HG03571 (cell line): Measurements from ENCODE around the gene CALD1.

Source experiments
- ATAC-seq: cut with Tn5 transposase; IDR thresholded peaks from one replicate; pipeline ENCODE4 v1.9.1; 2021; ENCODE audit not compliant: unreplicated experiment

Gene CALD1

GRCh38 chr7:134891696-134892678 lies 112.6 kb downstream of the CALD1 start:
- no peak for ATAC-seq

- ATAC-seq, result no peak
These were observed 113.5 kb downstream of the CALD1 start for GRCh38 chr7:134892963-134893362.

GRCh38 chr7:134893920-134894319 lies 114.5 kb downstream of the CALD1 start:
- ATAC-seq, result no peak

GRCh38 chr7:134894928-134895327 lies 115.5 kb downstream of the CALD1 start:
- no peak for ATAC-seq

GRCh38 chr7:134896073-134896472 lies 116.6 kb downstream of the CALD1 start:
- no peak for ATAC-seq

GRCh38 chr7:134897936-134898335 lies 118.5 kb downstream of the CALD1 start:
- ATAC-seq, result no peak

- ATAC-seq, result no peak
These were observed 120.3 kb downstream of the CALD1 start for GRCh38 chr7:134899729-134900128.

GRCh38 chr7:134900166-134900982 lies 120.9 kb downstream of the CALD1 start:
- peak; percentile 74 for ATAC-seq

GRCh38 chr7:134901389-134902020 lies 122.1 kb downstream of the CALD1 start:
- no peak for ATAC-seq

GRCh38 chr7:134902058-134902457 lies 122.6 kb downstream of the CALD1 start:
- no peak for ATAC-seq

GRCh38 chr7:134903073-134903790 lies 123.8 kb downstream of the CALD1 start:
- ATAC-seq, result no peak

- ATAC-seq, result no peak
These were observed 125.9 kb downstream of the CALD1 start for GRCh38 chr7:134905375-134905774.

GRCh38 chr7:134907000-134907399 lies 127.6 kb downstream of the CALD1 start:
- no peak for ATAC-seq

GRCh38 chr7:134907639-134908038 lies 128.2 kb downstream of the CALD1 start:
- ATAC-seq, result no peak

GRCh38 chr7:134908289-134908688 lies 128.9 kb downstream of the CALD1 start:
- no peak for ATAC-seq

GRCh38 chr7:134910214-134910890 lies 130.9 kb downstream of the CALD1 start:
- no peak for ATAC-seq

- ATAC-seq, result peak; percentile 65
These were observed 131.5 kb downstream of the CALD1 start for GRCh38 chr7:134910968-134911367.

GRCh38 chr7:134916171-134916883 lies 136.9 kb downstream of the CALD1 start:
- ATAC-seq, result no peak

GRCh38 chr7:134919240-134919641 lies 139.8 kb downstream of the CALD1 start:
- peak; percentile 84 for ATAC-seq
